SU-DHL-6 (cell line): ENCODE data around the gene MAP4K5.

ENCODE experiments used
- CTCF ChIP-seq: fragments of 200-600 bp; sonication (generic); IDR thresholded peaks from one replicate; pipeline ENCODE4 v1.5.1; 2017; ENCODE audit warnings: antibody characterized with exemption, mild to moderate bottlenecking, low read length, moderate library complexity; ENCODE audit not compliant: insufficient read depth, poor library complexity, severe bottlenecking
- EZH2phosphoT487 ChIP-seq: fragments of 200-600 bp; sonication (generic), shearing (Covaris generic); conservative IDR thresholded peaks from 2 replicates; pipeline ENCODE4 v1.6.1; 2018; ENCODE audit warnings: mild to moderate bottlenecking, antibody characterized with exemption, low read length, moderate library complexity, mixed read lengths

DNA sequence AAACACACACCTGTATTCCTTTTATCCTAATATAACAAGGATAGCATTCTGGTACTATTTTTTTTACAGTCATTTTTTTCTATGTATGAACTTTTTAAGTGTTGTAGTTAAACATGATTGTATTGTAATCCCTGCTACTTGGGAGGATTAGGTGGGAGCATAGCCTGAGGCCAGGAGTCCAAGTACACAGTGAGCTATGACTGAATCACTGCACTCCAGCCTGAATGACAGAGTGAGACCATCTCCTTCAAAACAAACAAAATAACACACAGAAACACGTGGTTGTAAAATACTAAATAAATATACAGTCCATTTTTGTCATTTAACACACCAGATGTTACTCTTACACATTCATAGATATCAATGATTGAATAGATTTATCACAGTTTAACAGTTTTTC is 56.9 kb downstream of the MAP4K5 start:
- TF ChIP-seq CTCF: no peak
- TF ChIP-seq EZH2phosphoT487: no peak
